Caco-2 (cell line): ENCODE results near the gene SCARF2. TPM values are rescaled to one million over a fixed set of nuclear protein-coding genes. Genes with fewer than 3 reads are reported as not detected.

Source experiments
- BruUV-seq: library from RNA; stranded (reverse); fragments of 400-500 nt; replicated peaks from 2 replicates; lab custom pipeline; 2021; lab: Mats Ljungman, UMichigan
- CTCF ChIA-PET: fragments of 300-600 bp; sonication (Branson Sonifier 250); formaldehyde crosslinking; loops from one replicate; lab custom pipeline; 2022; ENCODE audit warnings: antibody characterized with exemption; lab: Charles Lee
- POLR2A ChIA-PET: fragments of 300-600 bp; sonication (Branson Sonifier 250); formaldehyde crosslinking; loops from one replicate; lab custom pipeline; 2022; ENCODE audit warnings: antibody characterized with exemption; lab: Charles Lee
- DNase-seq, 2 experiments: peaks; one replicate each; pipeline versions ENCODE4 v3.0.0 to v3.0.0-alpha.2; 2020 to 2022
- H3K27me3 ChIP-seq: replicated peaks from 2 replicates; pipeline ENCODE4 v1.6.0; 2011; ENCODE audit warnings: low read length; ENCODE audit not compliant: control insufficient read depth, insufficient read depth
- H3K36me3 ChIP-seq: 2 replicates; pipeline ENCODE4 v1.5.1; 2011; ENCODE audit warnings: low read length; ENCODE audit not compliant: control insufficient read depth, insufficient read depth
- H3K4me1 ChIP-seq: fragments of 250-450 bp; sonication (Bioruptor Pico); 2 replicates; pipeline ENCODE4 v1.5.1; 2020; ENCODE audit warnings: mild to moderate bottlenecking
- H3K4me3 ChIP-seq: 2 replicates; pipeline ENCODE4 v1.5.1; 2011; ENCODE audit warnings: low read depth, mild to moderate bottlenecking, control low read depth, low read length
- H3K9me3 ChIP-seq: fragments of 250-450 bp; sonication (Bioruptor Pico); 2 replicates; pipeline ENCODE4 v1.5.1; 2020; ENCODE audit warnings: mild to moderate bottlenecking, moderate library complexity
- H3K27ac Mint-ChIP-seq: one replicate; pipeline ENCODE4 v1.8.0; 2022; ENCODE audit warnings: mixed read lengths; ENCODE audit not compliant: unreplicated experiment
- H3K27me3 Mint-ChIP-seq: one replicate; pipeline ENCODE4 v1.8.0; 2022; ENCODE audit warnings: mixed read lengths; ENCODE audit not compliant: insufficient read depth, unreplicated experiment
- H3K36me3 Mint-ChIP-seq: one replicate; pipeline ENCODE4 v1.8.0; 2022; ENCODE audit warnings: mild to moderate bottlenecking, mixed read lengths; ENCODE audit not compliant: insufficient read depth, unreplicated experiment
- H3K4me1 Mint-ChIP-seq: one replicate; pipeline ENCODE4 v1.8.0; 2022; ENCODE audit warnings: low read depth, mixed read lengths; ENCODE audit not compliant: unreplicated experiment
- H3K4me3 Mint-ChIP-seq: one replicate; pipeline ENCODE4 v1.8.0; 2022; ENCODE audit warnings: mild to moderate bottlenecking, moderate library complexity, mixed read lengths; ENCODE audit not compliant: unreplicated experiment
- H3K9me3 Mint-ChIP-seq: one replicate; pipeline ENCODE4 v1.8.0; 2022; ENCODE audit warnings: mixed read lengths; ENCODE audit not compliant: unreplicated experiment
- intact Hi-C: fragments of 100-400 bp; cut with micrococcal nuclease; formaldehyde crosslinking; loops from one replicate; pipeline ENCODE4 v1.10.0; 2022; ENCODE audit not compliant: unreplicated experiment
- total RNA-seq: library from RNA; stranded (reverse); gene quantifications from 2 replicates; pipeline ENCODE4 v1.2.3, GENCODE V29; 2022
- TF ChIP-seq, protein P1 (sequence below), 2 experiments: fragments of 200-600 bp in 1 of 2; IDR thresholded peaks; 1 replicate in 1 of 2; 2 replicates in 1 of 2; pipeline versions ENCODE4 v1.5.1 to v1.8.0; 2011 to 2022; ENCODE audit warnings: antibody characterized with exemption in 1 of 2, control low read depth in 1 of 2, inconsistent platforms in 1 of 2, low read depth in 1 of 2, low read length in 1 of 2, mild to moderate bottlenecking in 1 of 2, moderate library complexity in 1 of 2; ENCODE audit not compliant: insufficient read depth in 1 of 2, severe bottlenecking in 1 of 2, unreplicated experiment in 1 of 2

Gene SCARF2
- total RNA-seq, 1 experiment from 2014 or later: 0.73 TPM

DNA sequence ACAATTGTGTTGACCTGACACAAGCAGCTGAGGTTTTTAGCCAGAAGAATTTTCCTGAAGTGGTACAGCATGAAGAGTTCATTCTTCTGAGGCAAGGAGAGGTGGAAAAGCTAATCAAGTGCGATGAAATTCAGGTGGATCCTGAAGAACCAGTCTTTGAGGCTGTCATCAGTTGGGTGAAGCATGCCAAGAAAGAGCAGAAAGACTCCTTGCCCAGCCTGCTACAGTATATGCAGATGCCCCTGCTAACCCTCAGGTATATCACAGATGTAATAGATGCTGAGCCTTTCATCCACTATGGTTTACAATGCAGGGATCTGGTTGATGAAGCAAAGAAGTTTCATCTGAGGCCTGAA lies 12.9 kb upstream of the SCARF2 start:
- CTCF ChIA-PET: no interaction called here
- no peaks in the 10 kb centered on the region for H3K4me1 Mint-ChIP-seq
- intact Hi-C loops: no loop called here

GRCh38 chr22:20449819-20450550 lies 12.4 kb upstream of the SCARF2 start:
- intact Hi-C loops: no loop called here
- H3K27ac Mint-ChIP-seq: no peak overlapping the region
- POLR2A ChIA-PET: no interaction called here
- Histone ChIP-seq H3K27me3 (no peaks in the 10 kb centered on the region), H3K4me1 (no peaks in the 10 kb centered on the region), H3K9me3 (no peaks in the 10 kb centered on the region), H3K36me3 (no peaks in the 10 kb centered on the region), H3K4me3 (no peak overlapping the region)
- H3K4me1 Mint-ChIP-seq: no peaks in the 10 kb centered on the region
- DNase-seq: no peak
- no TSS peak for BruUV-seq
- no peaks in the 10 kb centered on the region for H3K27me3 Mint-ChIP-seq
- TF ChIP-seq, protein P1, sequence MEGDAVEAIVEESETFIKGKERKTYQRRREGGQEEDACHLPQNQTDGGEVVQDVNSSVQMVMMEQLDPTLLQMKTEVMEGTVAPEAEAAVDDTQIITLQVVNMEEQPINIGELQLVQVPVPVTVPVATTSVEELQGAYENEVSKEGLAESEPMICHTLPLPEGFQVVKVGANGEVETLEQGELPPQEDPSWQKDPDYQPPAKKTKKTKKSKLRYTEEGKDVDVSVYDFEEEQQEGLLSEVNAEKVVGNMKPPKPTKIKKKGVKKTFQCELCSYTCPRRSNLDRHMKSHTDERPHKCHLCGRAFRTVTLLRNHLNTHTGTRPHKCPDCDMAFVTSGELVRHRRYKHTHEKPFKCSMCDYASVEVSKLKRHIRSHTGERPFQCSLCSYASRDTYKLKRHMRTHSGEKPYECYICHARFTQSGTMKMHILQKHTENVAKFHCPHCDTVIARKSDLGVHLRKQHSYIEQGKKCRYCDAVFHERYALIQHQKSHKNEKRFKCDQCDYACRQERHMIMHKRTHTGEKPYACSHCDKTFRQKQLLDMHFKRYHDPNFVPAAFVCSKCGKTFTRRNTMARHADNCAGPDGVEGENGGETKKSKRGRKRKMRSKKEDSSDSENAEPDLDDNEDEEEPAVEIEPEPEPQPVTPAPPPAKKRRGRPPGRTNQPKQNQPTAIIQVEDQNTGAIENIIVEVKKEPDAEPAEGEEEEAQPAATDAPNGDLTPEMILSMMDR (IDR thresholded peaks at IDR 0.05; ENCODE audit: insufficient read depth in 1 of 2, low read depth in 1 of 2, low read length in 1 of 2, severe bottlenecking in 1 of 2, unreplicated experiment in 1 of 2): no peak
- H3K9me3 Mint-ChIP-seq: no peaks in the 10 kb centered on the region
- CTCF ChIA-PET: interaction anchor here (0.7 kb wide), 1 partner anchor 118 kb away, joined by 4 read pairs; no protein-coding TSS in a partner anchor
- H3K4me3 Mint-ChIP-seq: no peak overlapping the region
- H3K36me3 Mint-ChIP-seq: peaks cover 11% of the 10 kb centered on the region

More for the DNA sequence above, 12.9 kb upstream of the SCARF2 start:
- Mint-ChIP-seq H3K27me3 (no peaks in the 10 kb centered on the region), H3K4me3 (no peak overlapping the region), H3K36me3 (peaks cover 15% of the 10 kb centered on the region), H3K9me3 (no peaks in the 10 kb centered on the region), H3K27ac (no peak overlapping the region)
- H3K27me3 ChIP-seq: no peaks in the 10 kb centered on the region
- no peak for DNase-seq
- H3K36me3 ChIP-seq: no peaks in the 10 kb centered on the region
- TF ChIP-seq, protein P1 (IDR thresholded peaks at IDR 0.05; ENCODE audit: insufficient read depth in 1 of 2, low read depth in 1 of 2, low read length in 1 of 2, severe bottlenecking in 1 of 2, unreplicated experiment in 1 of 2): no peak
- H3K4me3 ChIP-seq: no peak overlapping the region
- no TSS peak for BruUV-seq
- no peaks in the 10 kb centered on the region for H3K9me3 ChIP-seq
- no peaks in the 10 kb centered on the region for H3K4me1 ChIP-seq
- POLR2A ChIA-PET: no interaction called here

GRCh38 chr22:20448630-20449029 lies 11.0 kb upstream of the SCARF2 start:
- Histone ChIP-seq H3K4me3 (no peak overlapping the region), H3K36me3 (no peaks in the 10 kb centered on the region), H3K27me3 (no peaks in the 10 kb centered on the region), H3K4me1 (no peaks in the 10 kb centered on the region), H3K9me3 (no peaks in the 10 kb centered on the region)
- TF ChIP-seq, protein P1 (IDR thresholded peaks at IDR 0.05; ENCODE audit: insufficient read depth in 1 of 2, low read depth in 1 of 2, low read length in 1 of 2, severe bottlenecking in 1 of 2, unreplicated experiment in 1 of 2): no peak
- Mint-ChIP-seq H3K27ac (no peak overlapping the region), H3K36me3 (peaks cover 5% of the 10 kb centered on the region), H3K9me3 (no peaks in the 10 kb centered on the region), H3K4me1 (no peaks in the 10 kb centered on the region), H3K4me3 (no peak overlapping the region), H3K27me3 (no peaks in the 10 kb centered on the region)
- ChIA-PET POLR2A (no interaction called here), CTCF (no interaction called here)
- intact Hi-C loops: no loop called here
- no TSS peak for BruUV-seq
- DNase-seq: no peak
